ENCODE measurements around the gene LRRC63.

Gene LRRC63

GRCh38 chr13:46313024-46313423 lies 101.3 kb downstream of the LRRC63 start:
- no peak for DNase-seq (ENCODE audit: low read depth in 2 of 2)

- DNase-seq (ENCODE audit: low read depth in 2 of 2) = no peak
Observed at GRCh38 chr13:46313432-46314257, 101.9 kb downstream of the LRRC63 start.

- no peak for DNase-seq (ENCODE audit: low read depth in 2 of 2)
Observed at GRCh38 chr13:46314587-46314986, 102.9 kb downstream of the LRRC63 start.

- no peak for DNase-seq (ENCODE audit: low read depth in 2 of 2)
Observed at GRCh38 chr13:46315036-46315435, 103.3 kb downstream of the LRRC63 start.

- no peak for DNase-seq (ENCODE audit: low read depth in 2 of 2)
Observed at GRCh38 chr13:46315491-46316075, 103.9 kb downstream of the LRRC63 start.

- no peak for DNase-seq (ENCODE audit: low read depth in 2 of 2)
Observed at GRCh38 chr13:46317120-46317519, 105.4 kb downstream of the LRRC63 start.

GRCh38 chr13:46318986-46319385 lies 107.3 kb downstream of the LRRC63 start:
- DNase-seq (ENCODE audit: low read depth in 2 of 2) = no peak

GRCh38 chr13:46320406-46320805 lies 108.7 kb downstream of the LRRC63 start:
- no peak for DNase-seq (ENCODE audit: low read depth in 2 of 2)

GRCh38 chr13:46320821-46321220 lies 109.1 kb downstream of the LRRC63 start:
- no peak for DNase-seq (ENCODE audit: low read depth in 2 of 2)

- DNase-seq (ENCODE audit: low read depth in 2 of 2) = peak; percentile 52
Observed at GRCh38 chr13:46321494-46322225, 109.9 kb downstream of the LRRC63 start.

- DNase-seq (ENCODE audit: low read depth in 2 of 2) = no peak
Observed at GRCh38 chr13:46324976-46325375, 113.2 kb downstream of the LRRC63 start.

Data from stimulated activated CD8-positive, alpha-beta memory T cell treated with anti-CD3 and anti-CD28 coated beads, Interleukin-2, amount 100 ng/mL, for 1 hour (primary cell).